ES-I3 (cell line): ENCODE results near the gene SUZ12.
"Not testable (repeated sequence)": the region's sequence is repeated elsewhere in the genome, so short reads cannot be mapped to it uniquely, and the experiment has no call there.

ENCODE experiments used
- H3K36me3 ChIP-seq: 2 replicates; pipeline ENCODE4 v1.6.1; 2013; ENCODE audit warnings: mild to moderate bottlenecking, low read length, control low read depth, moderate library complexity; ENCODE audit not compliant: insufficient read depth
- H3K4me1 ChIP-seq: 2 replicates; pipeline ENCODE4 v1.6.1; 2013; ENCODE audit warnings: mild to moderate bottlenecking, control low read depth, low read length; ENCODE audit not compliant: insufficient read depth
- H3K9ac ChIP-seq: 2 replicates; pipeline ENCODE4 v1.6.1; 2013; ENCODE audit warnings: low read depth, mild to moderate bottlenecking, low read length, moderate library complexity
- H3K9me3 ChIP-seq: 2 replicates; pipeline ENCODE4 v1.6.1; 2013; ENCODE audit warnings: mild to moderate bottlenecking, low read length, moderate library complexity; ENCODE audit not compliant: control insufficient read depth, insufficient read depth

SUZ12 gene

DNA sequence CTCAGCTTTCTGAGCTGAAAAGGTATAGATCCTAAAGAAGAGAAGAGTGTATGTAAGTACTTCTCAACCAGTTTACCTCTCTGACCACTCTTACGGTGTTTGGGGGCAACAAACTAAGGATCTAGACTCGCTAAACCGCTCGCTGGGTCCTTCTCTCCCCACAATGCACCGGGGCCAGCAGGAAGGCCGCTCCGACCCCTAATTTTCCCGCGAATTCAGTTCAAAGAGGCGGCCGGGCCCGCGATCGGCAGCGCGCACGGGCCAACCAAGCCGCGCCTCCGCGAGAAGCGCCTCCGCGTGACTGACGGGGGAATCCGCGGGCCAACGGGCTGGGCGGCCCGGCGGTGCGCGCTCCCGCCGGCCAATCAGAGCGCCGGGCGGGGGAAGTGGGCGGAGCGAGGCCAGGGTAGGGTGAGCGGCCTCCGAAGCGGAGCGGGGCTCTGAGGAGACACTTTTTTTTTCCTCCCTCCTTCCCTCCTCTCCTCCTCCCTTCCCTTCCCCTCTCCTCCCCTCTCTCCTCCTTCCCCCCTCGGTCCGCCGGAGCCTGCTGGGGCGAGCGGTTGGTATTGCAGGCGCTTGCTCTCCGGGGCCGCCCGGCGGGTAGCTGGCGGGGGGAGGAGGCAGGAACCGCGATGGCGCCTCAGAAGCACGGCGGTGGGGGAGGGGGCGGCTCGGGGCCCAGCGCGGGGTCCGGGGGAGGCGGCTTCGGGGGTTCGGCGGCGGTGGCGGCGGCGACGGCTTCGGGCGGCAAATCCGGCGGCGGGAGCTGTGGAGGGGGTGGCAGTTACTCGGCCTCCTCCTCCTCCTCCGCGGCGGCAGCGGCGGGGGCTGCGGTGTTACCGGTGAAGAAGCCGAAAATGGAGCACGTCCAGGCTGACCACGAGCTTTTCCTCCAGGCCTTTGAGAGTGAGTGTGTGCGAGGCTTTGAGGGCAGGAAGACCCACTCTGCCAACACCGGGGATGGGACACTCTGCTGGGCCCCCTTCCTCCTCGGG lies at the start of gene SUZ12:
Gene SUZ12 (plus strand): TSS at position 393 of the 995 bp plus-strand sequence. CDS start 240 bp downstream, at position 633.
- H3K9ac ChIP-seq, result peak within 1 kb of the TSS; percentile 89
- not testable (repeated sequence) for H3K4me1 ChIP-seq, H3K36me3 ChIP-seq, H3K9me3 ChIP-seq

DNA sequence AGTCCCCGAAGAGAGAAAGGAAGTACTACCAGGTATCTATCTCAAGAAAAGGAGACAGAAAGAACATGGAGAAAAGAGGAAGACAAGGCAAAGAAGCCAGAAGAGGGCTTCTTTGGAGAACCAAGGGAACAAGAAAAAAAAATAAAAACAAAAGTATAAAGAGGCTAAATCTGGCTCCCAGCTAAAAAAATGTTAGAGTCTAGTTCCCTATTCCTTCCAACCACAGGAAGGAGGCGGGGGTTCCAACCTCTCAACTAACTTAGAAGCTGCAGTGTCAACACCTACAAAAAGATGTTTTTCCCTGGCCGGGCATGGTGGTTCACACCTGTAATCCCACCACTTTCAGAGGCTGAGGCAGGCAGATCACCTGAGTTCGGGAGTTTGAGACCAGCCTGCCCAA lies 48.7 kb upstream of the SUZ12 start:
- Histone ChIP-seq H3K4me1 (no peaks in the 10 kb centered on the region), H3K9me3 (no peaks in the 10 kb centered on the region), H3K9ac (no peak overlapping the region), H3K36me3 (peaks cover 23% of the 10 kb centered on the region)

DNA sequence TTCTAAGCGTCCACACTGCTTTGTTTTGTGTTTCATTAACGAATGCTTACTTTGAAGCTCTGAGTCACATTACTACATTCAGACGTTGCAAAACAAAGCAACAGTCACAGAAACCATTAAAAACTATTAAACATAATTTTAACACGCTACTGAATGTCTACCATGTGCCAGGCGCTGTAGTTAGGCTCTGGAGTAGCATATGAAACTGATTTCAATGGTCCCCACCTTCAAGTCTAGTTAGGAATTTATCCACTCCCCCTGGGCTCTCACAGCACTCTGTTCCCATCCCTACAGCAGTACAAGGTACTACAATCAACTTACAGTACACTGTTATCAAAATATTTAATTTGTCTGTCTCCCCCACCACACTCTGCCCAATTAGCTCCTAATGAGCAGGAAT lies 35.9 kb upstream of the SUZ12 start:
- peaks cover 13% of the 10 kb centered on the region for H3K36me3 ChIP-seq
- 0 out of 2 replicates have a peak, but pooled peaks cover 3% of the 10 kb centered on the region for H3K4me1 ChIP-seq
- no peaks in the 10 kb centered on the region for H3K9me3 ChIP-seq
- H3K9ac ChIP-seq, result peak overlapping the region; percentile 97

DNA sequence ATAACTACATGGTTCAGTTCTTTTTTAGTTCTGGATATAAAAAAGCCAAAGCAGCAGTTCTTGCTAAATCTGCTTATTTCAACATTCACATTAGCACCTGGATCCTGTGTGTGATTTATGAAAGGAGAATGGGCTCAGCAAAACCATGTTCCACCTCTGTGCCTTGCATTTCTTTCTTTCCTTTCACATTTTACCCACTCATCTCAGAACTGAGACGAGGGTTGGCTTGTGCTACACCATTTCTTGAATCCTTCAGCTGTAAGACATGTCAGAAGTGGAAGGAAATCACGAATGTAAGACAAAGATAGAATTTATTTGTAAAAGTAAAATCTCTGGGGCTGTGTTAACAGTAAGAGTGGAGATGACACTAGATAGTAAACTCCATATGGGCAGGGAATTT lies 34.1 kb upstream of the SUZ12 start:
- Histone ChIP-seq H3K4me1 (0 out of 2 replicates have a peak, but pooled peaks cover 3% of the 10 kb centered on the region), H3K9ac (no peak overlapping the region), H3K9me3 (no peaks in the 10 kb centered on the region), H3K36me3 (peaks cover 12% of the 10 kb centered on the region)

DNA sequence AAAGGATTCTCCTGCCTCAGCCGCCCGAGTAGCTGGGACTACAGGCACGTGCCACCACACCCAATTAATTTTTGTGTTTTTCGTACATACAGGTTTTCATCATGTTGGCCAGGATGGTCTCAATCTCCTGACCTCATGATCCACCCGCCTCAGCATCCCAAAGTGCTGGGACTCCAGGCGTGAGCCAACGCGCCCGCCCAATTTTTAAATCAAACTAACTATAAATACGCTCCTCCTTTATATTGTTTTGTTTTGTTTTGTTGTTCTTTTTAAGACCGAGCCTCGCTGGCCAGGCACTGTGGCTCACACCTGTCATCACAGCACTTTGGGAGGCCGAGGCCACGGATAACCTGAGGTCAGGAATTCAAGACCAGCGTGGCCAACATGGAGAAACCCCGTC lies 33.4 kb upstream of the SUZ12 start:
- H3K36me3 ChIP-seq, result peaks cover 10% of the 10 kb centered on the region; the same call in 1 of the 2 replicates
- 0 out of 2 replicates have a peak, but pooled peaks cover 3% of the 10 kb centered on the region for H3K4me1 ChIP-seq
- H3K9me3 ChIP-seq, result no peaks in the 10 kb centered on the region
- H3K9ac ChIP-seq, result no peak overlapping the region

DNA sequence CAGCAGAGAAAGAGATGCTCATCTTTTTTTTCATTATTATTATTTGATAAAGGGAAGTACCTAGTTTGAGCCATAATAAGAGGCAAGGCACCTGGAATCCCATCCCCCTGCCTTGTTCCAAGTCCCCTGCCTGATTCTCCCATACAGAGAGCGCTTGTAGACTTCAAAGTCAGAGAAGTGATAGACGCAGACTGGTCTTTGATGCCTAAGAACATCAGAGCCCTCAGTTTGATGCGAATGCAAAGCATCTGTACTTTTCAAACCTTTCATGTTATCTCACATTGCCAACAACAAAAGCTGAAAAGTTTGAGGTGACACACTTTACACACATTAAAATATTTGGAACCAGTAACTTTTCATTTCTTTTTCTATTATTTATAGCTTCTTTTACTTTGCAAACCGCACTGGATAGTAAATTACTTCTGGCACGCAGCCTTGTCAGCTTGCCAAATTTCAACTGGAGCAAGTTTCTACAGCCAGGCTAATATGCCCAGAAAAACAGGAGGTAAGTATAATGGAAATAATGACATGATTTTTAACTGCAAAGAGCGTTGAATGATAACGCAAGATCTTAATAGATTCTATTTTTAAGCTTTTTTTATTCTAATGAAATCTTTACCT lies 29.4 kb upstream of the SUZ12 start:
- H3K9ac ChIP-seq, result no peak overlapping the region
- H3K36me3 ChIP-seq, result no peaks in the 10 kb centered on the region
- no peaks in the 10 kb centered on the region for H3K9me3 ChIP-seq
- H3K4me1 ChIP-seq, result 0 out of 2 replicates have a peak, but pooled peaks cover 1% of the 10 kb centered on the region

DNA sequence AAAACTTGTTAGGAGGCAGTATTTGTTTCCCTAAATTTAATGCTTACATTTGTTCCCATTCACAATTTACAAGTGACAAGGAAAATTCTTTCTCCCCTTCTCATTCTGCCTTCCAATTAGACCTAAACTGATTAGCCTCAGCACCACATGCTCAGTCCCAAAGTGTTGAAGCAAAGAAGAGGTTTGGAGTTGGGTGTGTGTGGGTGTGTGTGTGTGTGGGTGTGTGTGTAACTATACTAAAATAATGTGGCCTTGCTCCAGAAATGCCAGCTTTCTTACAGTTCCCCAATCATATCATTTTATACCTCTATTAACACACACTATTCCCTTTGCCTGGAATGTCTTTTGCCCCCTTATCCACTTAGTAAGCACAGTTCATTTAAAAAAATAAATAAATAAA lies 28.4 kb upstream of the SUZ12 start:
- H3K4me1 ChIP-seq, result no peaks in the 10 kb centered on the region
- H3K36me3 ChIP-seq, result no peaks in the 10 kb centered on the region
- H3K9me3 ChIP-seq, result no peaks in the 10 kb centered on the region
- no peak overlapping the region for H3K9ac ChIP-seq

DNA sequence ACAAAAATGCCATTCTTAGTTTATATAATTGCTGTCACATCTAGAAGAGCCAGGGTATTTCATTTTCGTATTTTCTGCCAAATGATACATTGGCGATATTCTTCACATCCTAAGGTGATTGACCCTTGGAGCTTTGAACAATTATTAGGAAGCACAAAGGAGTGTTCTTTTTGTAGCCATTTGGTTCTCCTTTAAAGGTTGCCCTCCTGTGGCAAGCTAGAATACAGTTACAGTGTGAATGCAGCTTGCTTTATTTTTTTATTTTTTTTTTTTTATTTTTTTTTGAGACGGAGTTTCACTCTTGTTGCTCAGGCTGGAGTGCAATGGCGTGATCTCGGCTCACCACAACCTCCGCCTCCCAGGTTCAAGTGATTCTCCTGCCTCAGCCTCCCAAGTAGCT lies 24.1 kb upstream of the SUZ12 start:
- H3K9me3 ChIP-seq, H3K9ac ChIP-seq, H3K4me1 ChIP-seq, H3K36me3 ChIP-seq: not testable (repeated sequence)

DNA sequence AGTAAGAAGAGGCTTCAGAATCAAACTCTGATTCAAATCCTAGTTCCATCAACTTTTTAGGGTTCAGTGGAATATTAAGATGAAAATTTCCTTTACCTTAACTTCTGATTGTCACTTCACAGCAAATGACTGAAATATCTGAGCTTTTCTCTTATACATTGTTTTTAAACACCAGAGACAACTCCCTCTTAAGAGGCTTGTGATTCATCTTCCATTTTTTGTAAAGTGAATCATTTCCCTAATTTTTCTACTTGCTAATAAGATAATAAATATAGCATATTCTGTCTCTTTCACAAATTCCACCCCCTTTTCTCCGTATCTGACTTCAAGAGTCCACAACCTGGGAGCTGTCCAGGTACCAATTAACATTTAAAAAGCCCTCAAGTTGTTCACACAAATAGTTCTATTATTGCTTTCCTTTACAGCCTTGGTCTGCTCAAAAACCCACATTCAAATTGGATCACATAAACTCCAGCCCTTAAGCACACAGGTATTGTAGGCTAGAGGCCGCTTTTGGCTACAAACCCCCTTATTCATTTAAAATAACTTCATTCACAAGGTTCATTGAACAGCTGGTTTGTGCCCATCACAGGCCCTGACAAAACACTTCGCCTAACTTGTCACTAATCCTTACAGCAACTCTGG lies 21.2 kb upstream of the SUZ12 start:
- H3K36me3 ChIP-seq, result no peaks in the 10 kb centered on the region
- H3K9me3 ChIP-seq, result no peaks in the 10 kb centered on the region
- no peaks in the 10 kb centered on the region for H3K4me1 ChIP-seq
- H3K9ac ChIP-seq, result no peak overlapping the region

DNA sequence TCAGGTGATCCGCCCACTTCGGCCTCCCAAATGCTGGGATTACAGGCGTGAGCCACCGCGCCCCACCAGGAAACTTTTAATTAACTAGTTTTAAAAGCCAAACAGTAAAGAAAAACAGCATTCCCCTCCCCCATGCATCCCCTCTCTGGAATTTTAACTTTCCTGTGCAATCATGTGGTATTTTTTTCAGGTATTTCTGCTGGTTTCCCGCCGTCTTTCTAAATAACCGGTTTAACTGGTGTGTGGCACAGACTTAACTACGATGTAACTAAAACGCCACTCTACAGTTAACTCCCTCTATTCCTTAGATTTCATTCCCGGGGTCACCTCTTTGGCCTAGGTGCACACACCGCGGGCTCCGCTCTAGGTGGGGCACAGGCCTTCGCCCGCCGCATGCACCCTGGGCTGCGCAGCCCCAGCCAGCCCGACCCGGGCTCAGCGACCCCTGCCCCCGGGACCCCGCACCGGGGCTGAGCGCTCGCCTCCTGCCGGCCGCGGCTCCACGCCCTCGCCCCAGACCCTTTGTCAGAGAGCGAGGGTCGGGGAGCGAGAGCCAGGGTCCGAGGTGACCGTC lies 20.2 kb upstream of the SUZ12 start:
- Histone ChIP-seq H3K36me3 (no peaks in the 10 kb centered on the region), H3K9me3 (no peaks in the 10 kb centered on the region), H3K9ac (no peak overlapping the region), H3K4me1 (no peaks in the 10 kb centered on the region)

DNA sequence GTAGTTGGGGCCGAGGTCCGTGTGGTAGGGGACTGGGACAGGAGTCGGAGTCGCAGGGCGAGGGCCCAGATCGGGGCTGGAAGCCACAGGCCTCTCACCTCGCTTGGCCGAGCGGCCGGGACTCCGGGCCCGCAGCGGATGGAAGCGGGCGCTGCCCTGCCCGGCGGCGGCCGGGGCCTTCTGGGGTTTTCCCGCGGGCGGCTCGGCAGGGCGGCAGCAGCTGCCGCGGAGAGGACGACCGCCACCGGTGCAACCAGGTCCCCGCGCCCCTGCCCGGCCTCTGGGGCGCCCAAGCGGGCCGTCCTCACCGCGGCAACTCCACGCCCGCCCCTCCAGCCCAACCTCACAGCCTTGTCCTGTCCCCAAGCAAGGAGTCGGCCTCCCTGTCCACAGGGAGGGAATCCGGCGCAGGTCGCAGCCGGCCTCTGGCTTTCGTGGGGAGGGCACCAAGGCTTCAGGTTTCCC lies 19.7 kb upstream of the SUZ12 start:
- Histone ChIP-seq H3K9ac (no peak overlapping the region), H3K36me3 (no peaks in the 10 kb centered on the region), H3K4me1 (no peaks in the 10 kb centered on the region), H3K9me3 (no peaks in the 10 kb centered on the region)

DNA sequence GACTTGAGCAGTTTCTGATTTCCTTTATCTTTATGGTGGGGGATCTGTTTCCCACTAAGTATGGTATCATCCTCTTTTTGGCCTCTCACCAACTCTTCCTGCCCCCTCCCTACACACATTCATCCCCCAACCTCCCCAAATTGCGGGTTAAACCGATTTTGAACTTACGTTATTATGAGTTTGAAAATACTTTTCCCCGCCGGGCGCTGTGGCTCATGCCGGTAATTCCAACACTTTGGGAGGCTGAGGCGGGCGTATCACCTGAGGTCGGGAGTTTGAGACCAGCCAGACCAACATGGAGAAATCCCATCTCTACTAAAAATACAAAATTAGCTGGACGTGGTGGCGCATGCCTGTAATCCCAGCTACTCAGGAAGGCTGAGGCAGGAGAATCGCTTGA lies 19.1 kb upstream of the SUZ12 start:
- H3K36me3 ChIP-seq, H3K4me1 ChIP-seq, H3K9me3 ChIP-seq, H3K9ac ChIP-seq: not testable (repeated sequence)

DNA sequence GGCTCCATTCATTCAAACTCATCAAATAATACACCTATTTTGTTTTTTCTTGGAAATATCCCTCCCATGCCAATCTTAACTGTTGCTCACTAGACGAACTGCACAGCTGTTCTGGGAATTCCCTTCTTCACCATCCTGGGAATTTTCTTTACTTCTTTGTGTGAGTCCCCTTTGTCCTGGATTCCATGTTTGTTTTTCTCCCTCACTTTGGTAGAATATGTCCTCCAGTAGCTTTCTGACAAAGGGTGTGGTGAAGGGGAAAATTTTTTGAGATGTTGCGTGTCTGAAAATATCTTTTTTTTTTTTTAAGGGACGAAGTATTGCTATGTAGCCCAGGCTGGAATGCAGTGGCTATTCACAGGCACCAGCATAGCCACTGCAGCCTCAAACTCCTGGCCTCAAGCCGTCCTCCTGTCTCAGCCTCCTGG lies 18.1 kb upstream of the SUZ12 start:
- no peak overlapping the region for H3K9ac ChIP-seq
- H3K36me3 ChIP-seq, result no peaks in the 10 kb centered on the region
- no peaks in the 10 kb centered on the region for H3K4me1 ChIP-seq
- H3K9me3 ChIP-seq, result no peaks in the 10 kb centered on the region

DNA sequence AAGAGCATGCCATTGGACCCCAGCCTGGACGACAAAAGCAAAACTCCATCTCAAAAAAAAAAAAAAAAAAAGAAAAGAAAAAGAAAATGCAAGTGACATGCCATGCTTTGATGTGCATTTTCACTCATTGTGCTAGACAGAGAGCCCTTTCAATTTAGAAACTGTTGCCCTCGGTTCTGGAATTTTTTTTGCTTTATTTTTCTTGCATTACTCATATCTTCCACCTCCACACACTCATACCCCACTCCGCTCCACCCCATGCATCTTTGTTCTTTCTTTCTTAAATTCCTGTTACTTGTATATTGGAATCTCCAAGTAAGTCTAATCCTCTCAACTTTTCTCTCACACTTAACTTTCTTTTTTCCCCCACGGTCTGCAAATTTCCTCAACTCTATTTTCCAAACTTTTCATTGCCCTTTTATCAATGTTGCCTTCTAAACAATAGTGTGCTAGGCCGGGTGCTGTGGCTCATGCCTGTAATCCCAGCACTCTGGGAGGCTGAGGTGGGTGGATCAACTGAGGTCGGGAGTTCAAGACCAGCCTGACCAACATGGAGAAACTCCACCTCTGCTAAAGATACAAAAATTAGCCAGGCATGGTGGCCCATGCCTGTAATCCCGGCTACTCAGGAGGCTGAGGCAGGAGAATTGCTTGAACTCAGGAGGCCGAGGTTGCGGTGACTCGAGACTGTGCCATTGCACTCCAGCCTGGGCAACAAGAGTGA lies 16.8 kb upstream of the SUZ12 start:
- H3K9ac ChIP-seq, result no peak overlapping the region
- no peaks in the 10 kb centered on the region for H3K36me3 ChIP-seq

More for the DNA sequence above, 16.8 kb upstream of the SUZ12 start:
- Histone ChIP-seq H3K9me3 (no peaks in the 10 kb centered on the region), H3K4me1 (no peaks in the 10 kb centered on the region)
